CD14-positive monocyte (primary cell): ENCODE measurements around the gene TTC28. TPM values are rescaled to one million over a fixed set of nuclear protein-coding genes. Genes with fewer than 3 reads are reported as not detected.

Source experiments
- DNase-seq, 3 donors: peaks; one replicate each; pipeline ENCODE4 v3.0.0-alpha.2; 2011 to 2022
- H2AFZ ChIP-seq: 2 replicates; pipeline ENCODE4 v1.6.0; 2012; ENCODE audit warnings: mild to moderate bottlenecking, low read depth, low read length, inconsistent platforms; ENCODE audit not compliant: insufficient read depth, poor library complexity, severe bottlenecking
- H3K27ac ChIP-seq, 2 donors: 1 replicate in 1 of 2; 2 replicates in 1 of 2; pipeline ENCODE4 v1.5.1; 2012 to 2013; ENCODE audit warnings: low read length in 2 of 2, control low read depth in 1 of 2, inconsistent platforms in 1 of 2, low read depth in 1 of 2, mild to moderate bottlenecking in 1 of 2
- H3K27me3 ChIP-seq, 2 donors: one replicate each; pipeline versions ENCODE4 v1.6.0 to v1.6.1; 2011 to 2013; ENCODE audit warnings: low read length in 2 of 2; ENCODE audit not compliant: control insufficient read depth in 2 of 2, insufficient read depth in 2 of 2
- H3K36me3 ChIP-seq, 2 donors: replicated peaks in 1 of 2; 1 replicate in 1 of 2; 2 replicates in 1 of 2; pipeline versions ENCODE4 v1.5.1 to v1.6.1; 2012 to 2013; ENCODE audit warnings: low read length in 2 of 2, control low read depth in 1 of 2, inconsistent platforms in 1 of 2, mild to moderate bottlenecking in 1 of 2; ENCODE audit not compliant: insufficient read depth in 2 of 2, control insufficient read depth in 1 of 2
- H3K4me1 ChIP-seq, 2 donors: 1 replicate in 1 of 2; 2 replicates in 1 of 2; pipeline versions ENCODE4 v1.5.1 to v1.6.1; 2012 to 2013; ENCODE audit warnings: low read length in 2 of 2, control low read depth in 1 of 2, inconsistent platforms in 1 of 2, mild to moderate bottlenecking in 1 of 2, moderate library complexity in 1 of 2; ENCODE audit not compliant: insufficient read depth in 2 of 2, control insufficient read depth in 1 of 2
- H3K4me2 ChIP-seq: replicated peaks from 2 replicates; pipeline ENCODE3; 2012; ENCODE audit warnings: low read length, moderate library complexity, mild to moderate bottlenecking; ENCODE audit not compliant: poor library complexity, severe bottlenecking; ENCODE audit errors: extremely low read depth
- H3K4me3 ChIP-seq, 3 experiments: fragments of 200-600 bp in 1 of 3; sonication (generic) in 1 of 3; replicated peaks in 1 of 3; 1 replicate in 2 of 3; 2 replicates in 1 of 3; pipeline ENCODE4 v1.5.1; 2011 to 2013; ENCODE audit warnings: low read length in 3 of 3, mild to moderate bottlenecking in 3 of 3, control low read depth in 2 of 3, low read depth in 2 of 3, inconsistent platforms in 1 of 3, moderate library complexity in 1 of 3
- H3K79me2 ChIP-seq: 2 replicates; pipeline ENCODE4 v1.6.0; 2012; ENCODE audit warnings: mild to moderate bottlenecking, control low read depth, inconsistent platforms, low read length, moderate library complexity; ENCODE audit not compliant: insufficient read depth
- H3K9ac ChIP-seq: 2 replicates; pipeline ENCODE4 v1.6.0; 2017; ENCODE audit warnings: low read length, mild to moderate bottlenecking; ENCODE audit not compliant: insufficient read depth, poor library complexity, severe bottlenecking
- H3K9me3 ChIP-seq, 2 donors: replicated peaks in 1 of 2; 1 replicate in 1 of 2; 2 replicates in 1 of 2; pipeline versions ENCODE4 v1.5.1 to v1.6.1; 2012 to 2013; ENCODE audit warnings: low read length in 2 of 2, control low read depth in 1 of 2; ENCODE audit not compliant: control insufficient read depth in 1 of 2, insufficient read depth in 1 of 2
- H4K20me1 ChIP-seq: 2 replicates; pipeline ENCODE4 v1.6.0; 2012; ENCODE audit warnings: mild to moderate bottlenecking, low read length, control low read depth, moderate library complexity; ENCODE audit not compliant: insufficient read depth
- H3K27ac Mint-ChIP-seq, 7 donors: one replicate each; pipeline ENCODE4 v1.8.0; 2020; ENCODE audit warnings: mild to moderate bottlenecking in 7 of 7, mixed read lengths in 7 of 7, moderate library complexity in 6 of 7, inconsistent platforms in 2 of 7
- H3K27me3 Mint-ChIP-seq, 3 donors: one replicate each; pipeline ENCODE4 v1.8.0; 2021 to 2022; ENCODE audit warnings: low read depth in 3 of 3, mild to moderate bottlenecking in 3 of 3, mixed read lengths in 3 of 3, moderate library complexity in 3 of 3, inconsistent platforms in 1 of 3
- H3K36me3 Mint-ChIP-seq, 2 donors: one replicate each; pipeline ENCODE4 v1.8.0; 2020; ENCODE audit warnings: mixed read lengths in 2 of 2, inconsistent platforms in 1 of 2, mild to moderate bottlenecking in 1 of 2
- H3K4me1 Mint-ChIP-seq: one replicate; pipeline ENCODE4 v1.8.0; 2020; ENCODE audit warnings: mild to moderate bottlenecking, mixed read lengths
- H3K4me3 Mint-ChIP-seq, 2 donors: one replicate each; pipeline ENCODE4 v1.8.0; 2020; ENCODE audit warnings: mild to moderate bottlenecking in 2 of 2, mixed read lengths in 2 of 2, moderate library complexity in 1 of 2
- H3K9me3 Mint-ChIP-seq, 7 donors: one replicate each; pipeline ENCODE4 v1.8.0; 2020 to 2022; ENCODE audit warnings: mixed read lengths in 7 of 7, mild to moderate bottlenecking in 6 of 7, moderate library complexity in 6 of 7, inconsistent platforms in 2 of 7
- WGBS: methylation state at CpG from one replicate; pipeline ENCODE4 v1.1.5; 2013; ENCODE audit warnings: missing lambda C conversion rate; ENCODE audit not compliant: insufficient coverage; 5-methylcytosine and 5-hydroxymethylcytosine counted together
- intact Hi-C, 2 donors: fragments of 100-400 bp; cut with micrococcal nuclease; formaldehyde crosslinking; loops; one replicate each; pipeline versions ENCODE4 v1.15.0 to v1.15.1; 2023
- polyA plus RNA-seq, 3 donors: library from polyadenylated mRNA; depleted of rRNA in 1 of 3; unstranded in 2 of 3; stranded (reverse) in 1 of 3; fragments of 300-500 nt in 2 of 3; fragments of >200 nt in 1 of 3; fragmentation: Illumina TruSeq in 2 of 3; gene quantifications; 1 replicate in 2 of 3; 2 replicates in 1 of 3; pipeline ENCODE4 v1.2.3, GENCODE V29; 2012 to 2021
- TF ChIP-seq, protein P1 (sequence below): fragments of 200-600 bp; IDR thresholded peaks from one replicate; pipeline ENCODE4 v1.8.0; 2022; ENCODE audit warnings: antibody characterized with exemption, mild to moderate bottlenecking

Gene TTC28
- polyA plus RNA-seq, 3 donors, result 0.24 to 0.61 TPM; not detected in 1

GRCh38 chr22:28462901-28463300 is 216.7 kb downstream of the TTC28 start:
- no CpG with 5 or more reads among the region's 2 CpGs for WGBS
- Histone ChIP-seq H3K4me3 (no peak overlapping the region), H2AFZ (no peak overlapping the region), H3K9me3 (no peaks in the 10 kb centered on the region), H4K20me1 (no peaks in the 10 kb centered on the region), H3K27me3 (no peaks in the 10 kb centered on the region), H3K4me2 (no peak overlapping the region), H3K79me2 (no peaks in the 10 kb centered on the region), H3K9ac (no peak overlapping the region), H3K4me1 (no peaks in the 10 kb centered on the region), H3K36me3 (no peaks in the 10 kb centered on the region), H3K27ac (no peak overlapping the region)
- no peak for DNase-seq
- Mint-ChIP-seq H3K9me3 (peaks cover 0 to 3% (median 0%) of the 10 kb centered on the region in 7 donors), H3K27ac (no peak overlapping the region), H3K27me3 (peaks cover 0 to 2% (median 0%) of the 10 kb centered on the region in 3 donors), H3K4me3 (no peak overlapping the region), H3K4me1 (no peaks in the 10 kb centered on the region), H3K36me3 (no peaks in the 10 kb centered on the region)
- intact Hi-C loops, result no loop called here
- TF ChIP-seq, protein P1, sequence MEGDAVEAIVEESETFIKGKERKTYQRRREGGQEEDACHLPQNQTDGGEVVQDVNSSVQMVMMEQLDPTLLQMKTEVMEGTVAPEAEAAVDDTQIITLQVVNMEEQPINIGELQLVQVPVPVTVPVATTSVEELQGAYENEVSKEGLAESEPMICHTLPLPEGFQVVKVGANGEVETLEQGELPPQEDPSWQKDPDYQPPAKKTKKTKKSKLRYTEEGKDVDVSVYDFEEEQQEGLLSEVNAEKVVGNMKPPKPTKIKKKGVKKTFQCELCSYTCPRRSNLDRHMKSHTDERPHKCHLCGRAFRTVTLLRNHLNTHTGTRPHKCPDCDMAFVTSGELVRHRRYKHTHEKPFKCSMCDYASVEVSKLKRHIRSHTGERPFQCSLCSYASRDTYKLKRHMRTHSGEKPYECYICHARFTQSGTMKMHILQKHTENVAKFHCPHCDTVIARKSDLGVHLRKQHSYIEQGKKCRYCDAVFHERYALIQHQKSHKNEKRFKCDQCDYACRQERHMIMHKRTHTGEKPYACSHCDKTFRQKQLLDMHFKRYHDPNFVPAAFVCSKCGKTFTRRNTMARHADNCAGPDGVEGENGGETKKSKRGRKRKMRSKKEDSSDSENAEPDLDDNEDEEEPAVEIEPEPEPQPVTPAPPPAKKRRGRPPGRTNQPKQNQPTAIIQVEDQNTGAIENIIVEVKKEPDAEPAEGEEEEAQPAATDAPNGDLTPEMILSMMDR, result no peak

DNA sequence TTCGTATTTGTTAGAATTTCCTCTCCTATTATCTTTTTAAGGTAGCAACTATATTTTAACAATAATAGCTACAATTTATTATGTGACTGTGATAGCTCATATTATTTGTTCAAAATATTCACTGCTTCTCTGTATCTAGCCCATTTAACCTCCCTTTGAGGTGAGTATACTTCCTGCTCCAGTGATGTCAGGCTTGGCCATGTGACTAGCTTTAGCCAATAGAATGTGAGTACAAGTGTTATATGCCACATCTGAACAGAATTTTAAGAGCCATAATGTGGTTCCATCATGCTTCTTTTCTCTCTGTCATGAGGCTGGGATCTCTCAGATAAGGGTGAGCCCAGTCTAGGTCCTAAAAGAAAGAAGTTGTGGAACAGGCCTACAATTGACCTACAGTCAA is 217.6 kb downstream of the TTC28 start:
- no peaks in the 10 kb centered on the region for H3K27me3 ChIP-seq
- Mint-ChIP-seq H3K27me3 (peaks cover 0 to under 1% (median 0%) of the 10 kb centered on the region in 3 donors), H3K36me3 (no peaks in the 10 kb centered on the region), H3K4me3 (no peak overlapping the region), H3K4me1 (no peaks in the 10 kb centered on the region), H3K9me3 (peaks cover 0 to 3% (median 0%) of the 10 kb centered on the region in 7 donors), H3K27ac (no peak overlapping the region)
- TF ChIP-seq, protein P1, result no peak
- H2AFZ ChIP-seq, result no peak overlapping the region
- no peaks in the 10 kb centered on the region for H3K36me3 ChIP-seq
- intact Hi-C loops, result no loop called here
- DNase-seq, result no peak
- H4K20me1 ChIP-seq, result no peaks in the 10 kb centered on the region
- H3K9me3 ChIP-seq, result no peaks in the 10 kb centered on the region
- WGBS, result no CpG with 5 or more reads among the region's 1 CpG
- no peak overlapping the region for H3K4me3 ChIP-seq
- H3K27ac ChIP-seq, result no peak overlapping the region
- no peak overlapping the region for H3K9ac ChIP-seq
- no peaks in the 10 kb centered on the region for H3K4me1 ChIP-seq
- H3K4me2 ChIP-seq, result no peak overlapping the region
- H3K79me2 ChIP-seq, result no peaks in the 10 kb centered on the region
